ENCODE results near the gene THAP3. TPM values are rescaled to one million over a fixed set of nuclear protein-coding genes. Genes with fewer than 3 reads are reported as not detected.

THAP3 gene
- total RNA-seq, 1 experiment from 2014 or later = 54.6 TPM

- intact Hi-C loops (cut with micrococcal nuclease) = loop anchor here (1.0 kb wide), 2 partner anchors 23 to 24 kb away; partner anchors contain the start of gene NOL9
- no peak for ATAC-seq
- no peak for DNase-seq
- Histone ChIP-seq H3F3A (ENCODE audit: low read length, unreplicated experiment) (no peaks in the 10 kb centered on the region), H3K4me3 (ENCODE audit: low read length) (peak overlapping the region; percentile 92; the same call in 1 of the 2 replicates), H4K20me1 (ENCODE audit: low read length) (no peaks in the 10 kb centered on the region), H3K4me2 (ENCODE audit: low read length) (peak overlapping the region; percentile 89), H3K9ac (ENCODE audit: low read length) (no peak overlapping the region), H3K9me2 (replicated peaks; ENCODE audit: low read length) (no peaks in the 10 kb centered on the region), H3K27me3 (ENCODE audit: low read length) (no peaks in the 10 kb centered on the region), H3K36me3 (ENCODE audit: low read depth, low read length) (no peaks in the 10 kb centered on the region), H2AFZ (ENCODE audit: low read length) (peak overlapping the region; percentile 67), H3K9me3 (ENCODE audit: low read length) (no peaks in the 10 kb centered on the region), H3K4me1 (ENCODE audit: insufficient read depth, low read length) (peaks cover 27% of the 10 kb centered on the region), H3K27ac (ENCODE audit: low read length) (no peak overlapping the region), H3K79me2 (ENCODE audit: low read length) (peaks cover 30% of the 10 kb centered on the region)
- ChIA-PET CTCF (no interaction called here), POLR2A (ENCODE audit: unreplicated experiment) (interaction anchor here (1.0 kb wide), 1 partner anchor 9 kb away, joined by 3 read pairs; no protein-coding TSS in a partner anchor)
- TF ChIP-seq EZH2phosphoT487 (IDR thresholded peaks at IDR 0.05; ENCODE audit: borderline replicate concordance, low read length) = no peak
- no peak for TF ChIP-seq CTCF (conservative IDR thresholded peaks at IDR 0.05; ENCODE audit: low read depth, low read length)
- TF ChIP-seq EZH2 (IDR thresholded peaks at IDR 0.05; ENCODE audit: low read length, unreplicated experiment) = no peak
- no TSS peak for BruUV-seq (replicated peaks)
Measured at GRCh38 chr1:6578624-6579373, 45.9 kb upstream of the THAP3 start.

- H3K79me2 ChIP-seq (ENCODE audit: low read length) = peaks cover 34% of the 10 kb centered on the region
- DNase-seq (peak; percentile 100), ATAC-seq (peak; percentile 96)
- peaks cover 27% of the 10 kb centered on the region for H3K4me1 ChIP-seq (ENCODE audit: insufficient read depth, low read length)
- TF ChIP-seq EZH2 (IDR thresholded peaks at IDR 0.05; ENCODE audit: low read length, unreplicated experiment) (no peak), CTCF (conservative IDR thresholded peaks at IDR 0.05; ENCODE audit: low read depth, low read length) (no peak), EZH2phosphoT487 (IDR thresholded peaks at IDR 0.05; ENCODE audit: borderline replicate concordance, low read length) (no peak)
- H3K27ac ChIP-seq (ENCODE audit: low read length) = 0 out of 2 replicates have a peak within 1 kb of the TSS, but pooled peaks have one; percentile 11
- H4K20me1 ChIP-seq (ENCODE audit: low read length) = no peaks in the 10 kb centered on the region
- peak within 1 kb of the TSS; percentile 92 for H3K4me3 ChIP-seq (ENCODE audit: low read length)
- intact Hi-C loops (cut with micrococcal nuclease) = loop anchor here (1.0 to 2.0 kb wide), 3 partner anchors 22 to 67 kb away; partner anchors contain the start of gene NOL9
- H3K36me3 ChIP-seq (ENCODE audit: low read depth, low read length) = no peaks in the 10 kb centered on the region
- no peaks in the 10 kb centered on the region for H3K9me3 ChIP-seq (ENCODE audit: low read length)
- H3F3A ChIP-seq (ENCODE audit: low read length, unreplicated experiment) = no peaks in the 10 kb centered on the region
- H2AFZ ChIP-seq (ENCODE audit: low read length) = peak within 1 kb of the TSS; percentile 68
- ChIA-PET CTCF (interaction anchor here (0.5 to 1.6 kb wide), 2 partner anchors 20 to 22 kb away, joined by 3 to 4 read pairs; no protein-coding TSS in a partner anchor), POLR2A (ENCODE audit: unreplicated experiment) (interaction anchor here (0.6 to 0.9 kb wide), 5 partner anchors 23 to 72 kb away, joined by 3 to 7 read pairs (median 3); partner anchors contain the start of genes KLHL21 and NOL9)
- peak within 1 kb of the TSS; percentile 85 for H3K9ac ChIP-seq (ENCODE audit: low read length)
- TSS peak; percentile 94 for BruUV-seq (replicated peaks)
- peak within 1 kb of the TSS; percentile 89 for H3K4me2 ChIP-seq (ENCODE audit: low read length)
- no peaks in the 10 kb centered on the region for H3K27me3 ChIP-seq (ENCODE audit: low read length)
- no peaks in the 10 kb centered on the region for H3K9me2 ChIP-seq (replicated peaks; ENCODE audit: low read length)
Measured at GRCh38 chr1:6579374-6580118, 45.1 kb upstream of the THAP3 start, which contains the start of gene ZBTB48. Gene ZBTB48 (plus strand): TSS chr1:6579994. CDS start chr1:6580610, 616 bp downstream.
